HEK293 (cell line): ENCODE measurements around the gene LRIG3.

Experiments used
- CTCF ChIP-seq: fragments of 450-650 bp; formaldehyde crosslinking; IDR thresholded peaks from 2 replicates; pipeline ENCODE4 v1.5.1; 2016; ENCODE audit warnings: missing biosample characterization, missing genetic modification characterization
- ZFP3 ChIP-seq: fragments of 450-650 bp; formaldehyde crosslinking; IDR thresholded peaks from 2 replicates; pipeline ENCODE4 v1.5.1; 2016; ENCODE audit warnings: low read depth, missing biosample characterization, missing genetic modification characterization
- ZNF292 ChIP-seq: fragments of 450-650 bp; formaldehyde crosslinking; IDR thresholded peaks from 2 replicates; pipeline ENCODE4 v1.5.1; 2016; ENCODE audit warnings: low read depth, missing biosample characterization, missing genetic modification characterization, borderline replicate concordance
- ZNF302 ChIP-seq: fragments of 450-650 bp; formaldehyde crosslinking; IDR thresholded peaks from 2 replicates; pipeline ENCODE4 v1.5.1; 2016; ENCODE audit warnings: missing biosample characterization, missing genetic modification characterization, low read depth

GRCh38 chr12:58886474-58886873 is 33.8 kb downstream of the LRIG3 start:
- TF ChIP-seq ZNF292 (no peak), ZFP3 (tag by site-specific recombination) (no peak), ZNF302 (no peak), CTCF (tag by site-specific recombination) (no peak)
